GM23338 (cell line): Measurements from ENCODE around the gene ESR2. TPM values are rescaled to one million over a fixed set of nuclear protein-coding genes. Genes with fewer than 3 reads are reported as not detected.

Source experiments
- ATAC-seq: fragments of 200-7000 bp; cut with Tn5 transposase; 3 replicates; pipeline ENCODE4 v1.9.1; 2020
- DNase-seq: peaks from one replicate; pipeline ENCODE4 v3.0.0-alpha.2; 2015; ENCODE audit warnings: low spot score
- H2AFZ ChIP-seq: fragments of 200-600 bp; sonication (generic); 2 replicates; pipeline ENCODE4 v1.8.0; 2016; ENCODE audit warnings: antibody characterized with exemption, mild to moderate bottlenecking, moderate library complexity
- H3F3A ChIP-seq: fragments of 200-600 bp; sonication (generic); replicated peaks from 2 replicates; pipeline ENCODE4 v1.8.0; 2017; ENCODE audit warnings: antibody characterized with exemption, mixed run types, low read depth
- H3K27ac ChIP-seq: fragments of 200-600 bp; sonication (generic); 2 replicates; pipeline ENCODE4 v1.6.1; 2016; ENCODE audit warnings: low read depth
- H3K27me3 ChIP-seq: fragments of 200-600 bp; sonication (generic); 2 replicates; pipeline ENCODE4 v1.8.0; 2016; ENCODE audit warnings: mild to moderate bottlenecking, mixed run types, moderate library complexity; ENCODE audit not compliant: insufficient read depth
- H3K36me3 ChIP-seq: fragments of 200-600 bp; sonication (generic); 2 replicates; pipeline ENCODE4 v1.8.0; 2016; ENCODE audit warnings: mild to moderate bottlenecking; ENCODE audit not compliant: insufficient read depth
- H3K4me1 ChIP-seq: fragments of 200-600 bp; sonication (generic); 2 replicates; pipeline ENCODE4 v1.8.0; 2016; ENCODE audit warnings: mild to moderate bottlenecking, moderate library complexity; ENCODE audit not compliant: insufficient read depth
- H3K4me2 ChIP-seq: fragments of 200-600 bp; sonication (generic); 2 replicates; pipeline ENCODE4 v1.7.1; 2017; ENCODE audit warnings: mixed run types
- H3K4me3 ChIP-seq: fragments of 200-600 bp; sonication (generic); 2 replicates; pipeline ENCODE4 v1.6.1; 2016; ENCODE audit warnings: mixed run types
- H3K79me2 ChIP-seq: fragments of 200-600 bp; sonication (generic); replicated peaks from 2 replicates; pipeline ENCODE4 v1.8.0; 2017; ENCODE audit warnings: mild to moderate bottlenecking; ENCODE audit not compliant: insufficient read depth
- H3K9me2 ChIP-seq: fragments of 200-600 bp; sonication (generic); 2 replicates; pipeline ENCODE4 v1.8.0; 2017; ENCODE audit not compliant: insufficient read depth
- H4K20me1 ChIP-seq: fragments of 200-600 bp; sonication (generic); replicated peaks from 2 replicates; pipeline ENCODE4 v1.8.0; 2017; ENCODE audit warnings: mild to moderate bottlenecking; ENCODE audit not compliant: insufficient read depth
- H3K27ac Mint-ChIP-seq: 2 replicates; pipeline ENCODE4 v1.8.0; 2020; ENCODE audit warnings: inconsistent platforms, mild to moderate bottlenecking, moderate library complexity, mixed read lengths
- H3K27me3 Mint-ChIP-seq: 3 replicates; pipeline ENCODE4 v1.8.0; 2022; ENCODE audit warnings: low read depth, mild to moderate bottlenecking, moderate library complexity, mixed read lengths, inconsistent platforms; ENCODE audit not compliant: insufficient read depth, poor library complexity
- H3K36me3 Mint-ChIP-seq: 3 replicates; pipeline ENCODE4 v1.8.0; 2021; ENCODE audit warnings: low read depth, mild to moderate bottlenecking, inconsistent platforms, moderate library complexity, mixed read lengths
- H3K4me1 Mint-ChIP-seq: 3 replicates; pipeline ENCODE4 v1.8.0; 2020; ENCODE audit warnings: mild to moderate bottlenecking, inconsistent platforms, mixed read lengths
- H3K4me3 Mint-ChIP-seq: 3 replicates; pipeline ENCODE4 v1.8.0; 2021; ENCODE audit warnings: moderate library complexity, mild to moderate bottlenecking, inconsistent platforms, mixed read lengths
- H3K9me3 Mint-ChIP-seq: 3 replicates; pipeline ENCODE4 v1.8.0; 2020; ENCODE audit warnings: moderate library complexity, mild to moderate bottlenecking, inconsistent platforms, mixed read lengths
- CTCF ChIP-seq, 2 experiments: fragments of 200-600 bp in 1 of 2; sonication (generic) in 1 of 2; conservative IDR thresholded peaks; 2 replicates each; pipeline versions ENCODE4 v1.5.1 to v1.6.1; 2016 to 2017; ENCODE audit warnings: antibody characterized with exemption in 2 of 2, low read depth in 2 of 2, mild to moderate bottlenecking in 2 of 2, moderate library complexity in 1 of 2
- ETS1 ChIP-seq: IDR thresholded peaks from 2 replicates; pipeline ENCODE4 v1.6.1; 2016; ENCODE audit warnings: antibody characterized with exemption
- EZH2 ChIP-seq: fragments of 200-600 bp; sonication (generic); IDR thresholded peaks from one replicate; pipeline ENCODE4 v1.8.0; 2017; ENCODE audit warnings: antibody characterized with exemption, mild to moderate bottlenecking, low read depth; ENCODE audit not compliant: unreplicated experiment
- EZH2phosphoT487 ChIP-seq: fragments of 200-600 bp; sonication (generic); IDR thresholded peaks from one replicate; pipeline ENCODE4 v1.8.1; 2018; ENCODE audit warnings: antibody characterized with exemption; ENCODE audit not compliant: unreplicated experiment
- JUNB ChIP-seq: IDR thresholded peaks from one replicate; pipeline ENCODE4 v1.6.1; 2016; ENCODE audit warnings: antibody characterized with exemption; ENCODE audit not compliant: unreplicated experiment
- NANOG ChIP-seq: IDR thresholded peaks from 2 replicates; pipeline ENCODE4 v1.6.1; 2016; ENCODE audit warnings: antibody characterized with exemption, borderline replicate concordance
- POLR2AphosphoS5 ChIP-seq: IDR thresholded peaks from 2 replicates; pipeline ENCODE4 v1.6.1; 2016; ENCODE audit warnings: antibody characterized with exemption, low read depth
- REST ChIP-seq: IDR thresholded peaks from one replicate; pipeline ENCODE4 v1.6.1; 2018; ENCODE audit warnings: antibody characterized with exemption; ENCODE audit not compliant: unreplicated experiment
- STAT1 ChIP-seq: IDR thresholded peaks from one replicate; pipeline ENCODE4 v1.6.1; 2016; ENCODE audit warnings: antibody characterized with exemption; ENCODE audit not compliant: unreplicated experiment
- ZNF114 ChIP-seq: fragments of 250-450 bp; sonication (Bioruptor Pico); IDR thresholded peaks from 2 replicates; pipeline ENCODE4 v1.5.0; 2020; ENCODE audit warnings: mild to moderate bottlenecking, moderate library complexity
- polyA plus RNA-seq: library from polyadenylated mRNA; unstranded; fragments of >200 nt; fragmentation: Nextera tagmentation; extraction: Ambion mirVana; gene quantifications from 2 replicates; pipeline ENCODE4 v1.2.1, GENCODE V29; 2016
- total RNA-seq: library from RNA; depleted of rRNA; stranded (reverse); fragments of >200 nt; shearing (Covaris generic); gene quantifications from 2 replicates; pipeline ENCODE4 v1.2.3, GENCODE V29; 2014

Gene ESR2
- total and polyA plus RNA-seq, 2 experiments from 2014 or later: 0.58 to 0.59 TPM

- Mint-ChIP-seq H3K36me3 (no peaks in the 10 kb centered on the region; the same call in 2 of the 3 replicates), H3K27me3 (no peaks in the 10 kb centered on the region), H3K27ac (0 out of 2 replicates have a peak overlapping the region, but pooled peaks have one; percentile 52), H3K4me3 (no peak overlapping the region), H3K9me3 (no peaks in the 10 kb centered on the region), H3K4me1 (peaks cover 16% of the 10 kb centered on the region)
- ATAC-seq (no peak; the same call in 2 of the 3 replicates), DNase-seq (no peak)
- H3K27me3 ChIP-seq: no peaks in the 10 kb centered on the region
- TF ChIP-seq JUNB (no peak), NANOG (no peak), ZNF114 (no peak), STAT1 (no peak), ETS1 (no peak), POLR2AphosphoS5 (no peak), REST (no peak), EZH2 (no peak), EZH2phosphoT487 (no peak)
- 0 out of 2 replicates have a peak, but pooled peaks cover 2% of the 10 kb centered on the region for H3K4me1 ChIP-seq
- no peak overlapping the region for H3K4me3 ChIP-seq
- no peaks in the 10 kb centered on the region for H3K79me2 ChIP-seq
- H3K36me3 ChIP-seq: no peaks in the 10 kb centered on the region
- H3K9me2 ChIP-seq: no peaks in the 10 kb centered on the region
- no peak overlapping the region for H3K4me2 ChIP-seq
- 0 out of 2 replicates have a peak overlapping the region, but pooled peaks have one; percentile 10 for H3K27ac ChIP-seq
- H3F3A ChIP-seq: no peaks in the 10 kb centered on the region
- H2AFZ ChIP-seq: no peak overlapping the region
- no peaks in the 10 kb centered on the region for H4K20me1 ChIP-seq
Observed at GRCh38 chr14:64114796-64115195, 179.4 kb downstream of the ESR2 start.

GRCh38 chr14:64114166-64114565 lies 180.0 kb downstream of the ESR2 start:
- H3K79me2 ChIP-seq: no peaks in the 10 kb centered on the region
- DNase-seq (peak; percentile 48), ATAC-seq (peak; percentile 79)
- H3K9me2 ChIP-seq: no peaks in the 10 kb centered on the region
- H3K36me3 Mint-ChIP-seq: no peaks in the 10 kb centered on the region; the same call in 2 of the 3 replicates
- H3K4me3 Mint-ChIP-seq: no peak overlapping the region
- no peaks in the 10 kb centered on the region for H3F3A ChIP-seq
- no peak overlapping the region for H3K27ac ChIP-seq
- no peaks in the 10 kb centered on the region for H3K27me3 Mint-ChIP-seq
- no peaks in the 10 kb centered on the region for H3K9me3 Mint-ChIP-seq
- no peaks in the 10 kb centered on the region for H3K27me3 ChIP-seq
- H3K36me3 ChIP-seq: no peaks in the 10 kb centered on the region
- H4K20me1 ChIP-seq: no peaks in the 10 kb centered on the region
- peaks cover 16% of the 10 kb centered on the region for H3K4me1 Mint-ChIP-seq
- H3K4me1 ChIP-seq: 0 out of 2 replicates have a peak, but pooled peaks cover 2% of the 10 kb centered on the region
- H3K4me2 ChIP-seq: no peak overlapping the region
- TF ChIP-seq REST: no peak
- TF ChIP-seq CTCF (conservative IDR thresholded peaks at IDR 0.05; ENCODE audit: low read depth in 2 of 2): no peak
- H3K4me3 ChIP-seq: no peak overlapping the region
- H3K27ac Mint-ChIP-seq: 0 out of 2 replicates have a peak overlapping the region, but pooled peaks have one; percentile 52
- no peak overlapping the region for H2AFZ ChIP-seq
